ENCODE data around the gene IKBKE. TPM values are rescaled to one million over a fixed set of nuclear protein-coding genes. Genes with fewer than 3 reads are reported as not detected.

The IKBKE gene
- total and polyA plus RNA-seq, 11 donors = 0.27 to 10.8 (median 1.1) TPM

GRCh38 chr1:206463911-206464310 lies 6.4 kb upstream of the IKBKE start:
- peak overlapping the region in 1 of 12 donors; percentile 28 for H3K27ac ChIP-seq

GRCh38 chr1:206464456-206464964 lies 5.8 kb upstream of the IKBKE start:
- peaks cover 0 to 24% (median 0%) of the 10 kb centered on the region in 9 donors for H3K36me3 ChIP-seq
- H3K27ac ChIP-seq = peak overlapping the region in 1 of 12 donors; percentile 28
- WGBS, 4 donors = 74 to 80% (median 78%) methylated on average over 4 of the region's 4 CpGs
- DNase-seq = peak in 1 of 5 donors; percentile 27
- TF ChIP-seq CTCF (IDR thresholded peaks at IDR 0.05) (no peak), POLR2A (IDR thresholded peaks at IDR 0.05) (no peak)
- peaks cover 0 to 6% (median 0%) of the 10 kb centered on the region in 9 donors for H3K27me3 ChIP-seq
- ATAC-seq = peak in 2 of 4 donors; percentile 49 to 54
- no peak overlapping the region for H3K4me3 ChIP-seq
- peaks cover 0 to 63% (median 15%) of the 10 kb centered on the region in 12 donors for H3K4me1 ChIP-seq
- intact Hi-C loops (cut with DNase I) = loop anchor here in 1 of 10 donors (2.0 kb wide), 1 partner anchor 24 kb away; no protein-coding TSS in a partner anchor
- no peaks in the 10 kb centered on the region for H3K9me3 ChIP-seq

More at GRCh38 chr1:206463911-206464310, 6.4 kb upstream of the IKBKE start:
- ATAC-seq (no peak), DNase-seq (peak in 1 of 5 donors; percentile 12)
- Histone ChIP-seq H3K36me3 (peaks cover 0 to 30% (median 2%) of the 10 kb centered on the region in 9 donors), H3K4me1 (peaks cover 0 to 57% (median 13%) of the 10 kb centered on the region in 12 donors), H3K27me3 (peaks cover 0 to 6% (median 0%) of the 10 kb centered on the region in 9 donors), H3K4me3 (no peak overlapping the region), H3K9me3 (no peaks in the 10 kb centered on the region)
- WGBS, 4 donors = 90 to 97% (median 94%) methylated on average over 8 of the region's 8 CpGs
- TF ChIP-seq CTCF (IDR thresholded peaks at IDR 0.05) (no peak), POLR2A (IDR thresholded peaks at IDR 0.05) (no peak)
- intact Hi-C loops (cut with DNase I) = loop anchor here in 1 of 10 donors (2.0 kb wide), 1 partner anchor 25 kb away; no protein-coding TSS in a partner anchor

- peak overlapping the region in 1 of 12 donors; percentile 6 for H3K27ac ChIP-seq
- DNase-seq (no peak), ATAC-seq (no peak)
- TF ChIP-seq POLR2A (IDR thresholded peaks at IDR 0.05) = no peak
- no peak for TF ChIP-seq CTCF (IDR thresholded peaks at IDR 0.05)
- no peaks in the 10 kb centered on the region for H3K9me3 ChIP-seq
- 75 to 84% (median 80%) methylated on average over 2 of the region's 2 CpGs for WGBS, 4 donors
- peaks cover 0 to 6% (median 0%) of the 10 kb centered on the region in 9 donors for H3K27me3 ChIP-seq
- peaks cover 4 to 77% (median 20%) of the 10 kb centered on the region in 12 donors for H3K4me1 ChIP-seq
- intact Hi-C loops (cut with DNase I) = loop anchor here in 1 of 10 donors (2.0 kb wide), 1 partner anchor 23 kb away; no protein-coding TSS in a partner anchor
- peaks cover 0 to 17% (median 0%) of the 10 kb centered on the region in 9 donors for H3K36me3 ChIP-seq
- H3K4me3 ChIP-seq = no peak overlapping the region
Observed at GRCh38 chr1:206465951-206466350, 4.3 kb upstream of the IKBKE start.

- Histone ChIP-seq H3K4me1 (peaks cover 4 to 88% (median 18%) of the 10 kb centered on the region in 12 donors), H3K36me3 (peaks cover 0 to 12% (median 0%) of the 10 kb centered on the region in 9 donors), H3K4me3 (no peak overlapping the region), H3K27me3 (peaks cover 0 to 6% (median 0%) of the 10 kb centered on the region in 9 donors), H3K9me3 (no peaks in the 10 kb centered on the region), H3K27ac (peak overlapping the region in 1 of 12 donors; percentile 32)
- TF ChIP-seq POLR2A (IDR thresholded peaks at IDR 0.05) (no peak), CTCF (IDR thresholded peaks at IDR 0.05) (no peak)
- DNase-seq (peak in 1 of 5 donors; percentile 17), ATAC-seq (no peak)
- intact Hi-C loops (cut with DNase I) = no loop called here
- whole genome bisulfite sequencing, 4 donors = 40 to 61% (median 49%) methylated on average over 15 of the region's 15 CpGs
Observed at GRCh38 chr1:206466840-206467649, 3.2 kb upstream of the IKBKE start.

Data from heart left ventricle (tissue), 16 donors.